DND-41 (cell line): ENCODE results near the gene CLCNKB.
"Not testable (repeated sequence)": the region's sequence is repeated elsewhere in the genome, so short reads cannot be mapped to it uniquely, and the experiment has no call there.

Experiments
- ATAC-seq: fragments of 200-7000 bp; cut with Tn5 transposase; 3 replicates; pipeline ENCODE4 v1.9.1; 2021; ENCODE audit warnings: low read depth; ENCODE audit not compliant: insufficient read depth
- DNase-seq: peaks from one replicate; pipeline ENCODE4 v3.0.0-alpha.2; 2020
- H2AFZ ChIP-seq: 2 replicates; pipeline ENCODE4 v1.6.0; 2012; ENCODE audit warnings: low read depth, low read length
- H3K27ac ChIP-seq: 2 replicates; pipeline ENCODE4 v1.5.1; 2012; ENCODE audit warnings: low read length, inconsistent platforms
- H3K27me3 ChIP-seq: fragments of 200-600 bp; sonication (generic); 2 replicates; pipeline ENCODE4 v1.6.0; 2012; ENCODE audit warnings: low read length, mild to moderate bottlenecking, inconsistent platforms; ENCODE audit not compliant: insufficient read depth, poor library complexity
- H3K36me3 ChIP-seq: 2 replicates; pipeline ENCODE4 v1.5.1; 2012; ENCODE audit warnings: low read length, inconsistent platforms; ENCODE audit not compliant: insufficient read depth
- H3K4me1 ChIP-seq: 2 replicates; pipeline ENCODE4 v1.5.1; 2012; ENCODE audit warnings: mild to moderate bottlenecking, low read length; ENCODE audit not compliant: insufficient read depth
- H3K4me2 ChIP-seq: 2 replicates; pipeline ENCODE4 v1.6.0; 2012; ENCODE audit warnings: mild to moderate bottlenecking, moderate library complexity, low read length, inconsistent platforms; ENCODE audit not compliant: insufficient read depth
- H3K4me3 ChIP-seq, 2 experiments: fragments of 200-600 bp in 1 of 2; shearing (Covaris generic) in 1 of 2; 2 replicates each; pipeline ENCODE4 v1.5.1; 2012 to 2016; ENCODE audit warnings: inconsistent platforms in 2 of 2, low read length in 2 of 2, mild to moderate bottlenecking in 2 of 2, low read depth in 1 of 2, moderate library complexity in 1 of 2
- H3K79me2 ChIP-seq: 2 replicates; pipeline ENCODE4 v1.6.0; 2012; ENCODE audit warnings: low read length, inconsistent platforms; ENCODE audit not compliant: insufficient read depth
- H3K9ac ChIP-seq: 2 replicates; pipeline ENCODE4 v1.6.0; 2012; ENCODE audit warnings: low read depth, mild to moderate bottlenecking, inconsistent platforms, low read length, moderate library complexity
- H3K9me3 ChIP-seq: 2 replicates; pipeline ENCODE4 v1.5.1; 2012; ENCODE audit warnings: low read length, moderate library complexity, mild to moderate bottlenecking, inconsistent platforms; ENCODE audit not compliant: insufficient read depth, severe bottlenecking
- H4K20me1 ChIP-seq: 2 replicates; pipeline ENCODE4 v1.6.0; 2012; ENCODE audit warnings: low read length; ENCODE audit not compliant: insufficient read depth
- EZH2 ChIP-seq: IDR thresholded peaks from 3 replicates; pipeline ENCODE4 v1.6.1; 2012; ENCODE audit warnings: borderline replicate concordance, low read depth, mild to moderate bottlenecking, moderate library complexity, low read length, inconsistent platforms; ENCODE audit not compliant: severe bottlenecking
- TF ChIP-seq, protein P1 (sequence below): IDR thresholded peaks from 2 replicates; pipeline ENCODE4 v1.5.1; 2012; ENCODE audit warnings: borderline replicate concordance, low read length, moderate library complexity, mild to moderate bottlenecking; ENCODE audit not compliant: poor library complexity, severe bottlenecking; ENCODE audit errors: extremely low read depth

The CLCNKB gene

DNA sequence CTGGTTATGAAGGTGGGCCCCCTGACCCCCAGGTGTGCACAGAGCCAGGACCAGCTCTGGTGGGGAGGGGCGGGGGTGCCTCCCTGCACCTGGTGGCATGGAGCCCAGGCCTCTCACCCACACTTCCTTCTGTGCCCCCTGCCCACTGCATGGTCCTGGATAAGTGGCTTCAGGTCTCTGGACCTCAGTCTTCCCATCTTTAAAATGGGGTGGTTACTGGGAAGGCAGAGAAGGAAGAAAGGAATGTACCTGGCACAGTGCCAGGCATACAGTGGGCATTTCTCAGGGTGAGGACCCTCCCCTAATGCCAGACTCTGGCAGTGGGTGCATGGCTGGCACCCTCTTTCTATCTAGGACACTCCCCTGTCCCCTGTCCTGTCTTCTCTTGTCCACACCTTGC, 14.3 kb upstream of the CLCNKB start:
- Histone ChIP-seq H3K4me1 (no peaks in the 10 kb centered on the region), H3K4me2 (no peak overlapping the region), H3K79me2 (no peaks in the 10 kb centered on the region), H3K9me3 (no peaks in the 10 kb centered on the region), H3K27me3 (no peaks in the 10 kb centered on the region), H3K27ac (no peak overlapping the region), H4K20me1 (no peaks in the 10 kb centered on the region), H3K4me3 (no peak overlapping the region), H3K36me3 (no peaks in the 10 kb centered on the region), H2AFZ (no peak overlapping the region), H3K9ac (no peak overlapping the region)
- TF ChIP-seq, protein P1, sequence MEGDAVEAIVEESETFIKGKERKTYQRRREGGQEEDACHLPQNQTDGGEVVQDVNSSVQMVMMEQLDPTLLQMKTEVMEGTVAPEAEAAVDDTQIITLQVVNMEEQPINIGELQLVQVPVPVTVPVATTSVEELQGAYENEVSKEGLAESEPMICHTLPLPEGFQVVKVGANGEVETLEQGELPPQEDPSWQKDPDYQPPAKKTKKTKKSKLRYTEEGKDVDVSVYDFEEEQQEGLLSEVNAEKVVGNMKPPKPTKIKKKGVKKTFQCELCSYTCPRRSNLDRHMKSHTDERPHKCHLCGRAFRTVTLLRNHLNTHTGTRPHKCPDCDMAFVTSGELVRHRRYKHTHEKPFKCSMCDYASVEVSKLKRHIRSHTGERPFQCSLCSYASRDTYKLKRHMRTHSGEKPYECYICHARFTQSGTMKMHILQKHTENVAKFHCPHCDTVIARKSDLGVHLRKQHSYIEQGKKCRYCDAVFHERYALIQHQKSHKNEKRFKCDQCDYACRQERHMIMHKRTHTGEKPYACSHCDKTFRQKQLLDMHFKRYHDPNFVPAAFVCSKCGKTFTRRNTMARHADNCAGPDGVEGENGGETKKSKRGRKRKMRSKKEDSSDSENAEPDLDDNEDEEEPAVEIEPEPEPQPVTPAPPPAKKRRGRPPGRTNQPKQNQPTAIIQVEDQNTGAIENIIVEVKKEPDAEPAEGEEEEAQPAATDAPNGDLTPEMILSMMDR: no peak
- no peak for TF ChIP-seq EZH2
- DNase-seq: no peak
- no peak for ATAC-seq

DNA sequence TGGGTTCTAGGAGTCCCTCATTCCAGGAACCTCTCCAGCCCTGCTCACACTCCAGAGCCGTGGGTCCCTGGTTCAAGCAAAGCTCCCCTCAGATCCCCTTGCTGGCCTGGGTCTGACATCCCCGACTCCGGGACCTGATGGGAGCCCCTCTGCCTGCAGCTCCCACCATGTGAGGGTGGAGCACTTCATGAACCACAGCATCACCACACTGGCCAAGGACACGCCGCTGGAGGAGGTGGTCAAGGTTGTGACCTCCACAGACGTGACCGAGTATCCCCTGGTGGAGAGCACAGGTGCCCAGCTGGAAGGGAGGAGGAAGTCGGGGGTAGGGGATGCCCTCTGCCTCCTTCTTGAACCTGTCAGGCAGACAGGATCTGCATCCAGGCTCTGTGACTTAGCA, 12.0 kb upstream of the CLCNKB start:
- DNase-seq: no peak

DNA sequence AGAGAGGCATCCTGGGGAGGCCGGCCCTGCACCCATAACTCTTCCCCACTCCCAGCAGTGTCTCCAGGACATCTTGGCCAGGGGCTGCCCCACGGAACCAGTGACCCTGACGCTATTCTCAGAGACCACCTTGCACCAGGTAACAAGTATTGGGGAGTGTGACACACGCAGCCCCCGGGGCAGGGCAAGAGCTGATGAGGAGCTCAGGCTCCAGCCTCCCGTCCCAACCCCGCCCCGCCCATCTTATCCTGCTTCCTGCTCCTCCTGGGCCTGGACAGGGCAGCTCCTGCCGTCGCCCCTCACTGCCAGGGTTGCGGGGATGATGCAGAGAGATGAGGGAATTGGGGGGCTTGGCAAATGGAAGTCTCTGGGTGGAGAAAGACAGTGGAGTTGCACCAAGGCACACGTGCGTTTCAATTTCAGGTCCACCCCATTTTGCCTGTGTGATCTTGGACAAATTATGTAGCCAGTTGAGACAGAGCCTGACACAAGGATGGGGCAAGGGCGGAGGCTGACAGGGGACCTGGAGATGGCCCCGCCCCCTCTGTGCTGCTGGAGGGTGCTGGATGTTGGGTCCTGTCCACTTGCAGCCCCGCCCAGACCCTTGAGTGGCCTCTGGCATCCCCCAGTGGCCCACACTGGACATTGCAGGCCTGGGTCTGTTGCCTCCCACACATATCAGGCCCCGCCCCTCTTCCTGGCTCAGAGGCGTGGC, 11.0 kb upstream of the CLCNKB start:
- peak; percentile 71 for ATAC-seq
- Histone ChIP-seq H3K4me1 (no peaks in the 10 kb centered on the region), H3K27ac (no peak overlapping the region), H4K20me1 (no peaks in the 10 kb centered on the region), H3K36me3 (no peaks in the 10 kb centered on the region), H3K4me2 (no peak overlapping the region), H3K9me3 (no peaks in the 10 kb centered on the region), H3K27me3 (no peaks in the 10 kb centered on the region), H3K4me3 (no peak overlapping the region), H3K9ac (no peak overlapping the region), H2AFZ (no peak overlapping the region), H3K79me2 (no peaks in the 10 kb centered on the region)
- TF ChIP-seq, protein P1: peak; percentile 56
- TF ChIP-seq EZH2: no peak
- peak; percentile 48 for DNase-seq

More for the DNA sequence above, 12.0 kb upstream of the CLCNKB start:
- Histone ChIP-seq H3K4me3 (no peak overlapping the region), H3K9me3 (no peaks in the 10 kb centered on the region), H2AFZ (no peak overlapping the region), H3K4me1 (no peaks in the 10 kb centered on the region), H3K27me3 (no peaks in the 10 kb centered on the region), H3K9ac (no peak overlapping the region), H3K79me2 (no peaks in the 10 kb centered on the region), H3K4me2 (no peak overlapping the region), H4K20me1 (no peaks in the 10 kb centered on the region), H3K27ac (no peak overlapping the region), H3K36me3 (no peaks in the 10 kb centered on the region)
- TF ChIP-seq EZH2: no peak
- TF ChIP-seq, protein P1: no peak
- no peak for ATAC-seq

DNA sequence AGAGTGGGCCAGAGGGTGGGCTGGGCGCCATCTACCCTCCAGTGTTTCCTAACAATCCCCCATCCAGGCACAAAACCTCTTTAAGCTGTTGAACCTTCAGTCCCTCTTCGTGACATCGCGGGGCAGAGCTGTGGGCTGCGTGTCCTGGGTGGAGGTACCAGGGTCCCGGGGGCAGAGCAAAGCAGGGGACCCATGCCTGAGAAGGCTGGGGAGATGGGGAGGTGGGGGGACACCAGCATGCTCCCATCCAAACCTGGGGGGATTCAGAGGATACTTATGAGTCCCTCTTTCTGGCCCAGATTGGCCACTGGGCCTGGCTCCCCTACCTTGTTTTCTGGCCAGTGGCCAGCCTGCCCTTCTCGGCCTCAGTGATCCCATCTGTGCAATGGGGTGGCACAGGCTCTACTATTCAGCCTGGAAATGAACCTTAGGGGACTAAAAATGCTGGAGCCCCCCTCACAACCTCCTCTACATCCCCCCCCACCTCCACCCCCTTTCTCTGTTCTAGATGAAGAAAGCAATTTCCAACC, 10.4 kb upstream of the CLCNKB start:
- H4K20me1 ChIP-seq, H3K27ac ChIP-seq, H2AFZ ChIP-seq, H3K9ac ChIP-seq, H3K79me2 ChIP-seq, H3K36me3 ChIP-seq, H3K4me2 ChIP-seq, H3K27me3 ChIP-seq, DNase-seq, H3K4me3 ChIP-seq, H3K4me1 ChIP-seq, ATAC-seq, H3K9me3 ChIP-seq: not testable (repeated sequence)

DNA sequence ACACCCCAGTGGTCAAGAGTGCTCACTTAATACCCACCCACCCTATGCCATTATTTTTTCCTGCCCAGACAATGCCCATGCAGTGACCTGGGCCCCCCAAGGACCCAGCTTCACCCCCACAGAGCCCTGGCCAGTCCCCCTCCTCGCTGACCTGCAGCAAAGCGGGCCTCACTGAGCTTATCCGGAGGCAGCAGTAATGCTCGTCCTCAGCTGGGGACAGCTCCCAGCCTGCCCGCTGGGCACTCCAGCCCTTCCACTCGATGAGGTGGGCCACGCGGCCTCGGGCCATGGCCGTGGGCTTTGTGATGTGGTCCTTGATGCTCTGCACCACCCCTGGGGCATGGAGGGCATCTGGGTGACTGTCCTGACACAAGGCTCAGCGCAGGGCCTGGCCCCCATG, 7.1 kb upstream of the CLCNKB start:
- ATAC-seq, H3K9ac ChIP-seq, H3K9me3 ChIP-seq, H3K4me2 ChIP-seq, DNase-seq, H3K36me3 ChIP-seq, H2AFZ ChIP-seq, H3K4me3 ChIP-seq, H3K27me3 ChIP-seq, H4K20me1 ChIP-seq, H3K79me2 ChIP-seq, H3K27ac ChIP-seq, H3K4me1 ChIP-seq: not testable (repeated sequence)
